ENCODE results near the gene PLD4.

DNA sequence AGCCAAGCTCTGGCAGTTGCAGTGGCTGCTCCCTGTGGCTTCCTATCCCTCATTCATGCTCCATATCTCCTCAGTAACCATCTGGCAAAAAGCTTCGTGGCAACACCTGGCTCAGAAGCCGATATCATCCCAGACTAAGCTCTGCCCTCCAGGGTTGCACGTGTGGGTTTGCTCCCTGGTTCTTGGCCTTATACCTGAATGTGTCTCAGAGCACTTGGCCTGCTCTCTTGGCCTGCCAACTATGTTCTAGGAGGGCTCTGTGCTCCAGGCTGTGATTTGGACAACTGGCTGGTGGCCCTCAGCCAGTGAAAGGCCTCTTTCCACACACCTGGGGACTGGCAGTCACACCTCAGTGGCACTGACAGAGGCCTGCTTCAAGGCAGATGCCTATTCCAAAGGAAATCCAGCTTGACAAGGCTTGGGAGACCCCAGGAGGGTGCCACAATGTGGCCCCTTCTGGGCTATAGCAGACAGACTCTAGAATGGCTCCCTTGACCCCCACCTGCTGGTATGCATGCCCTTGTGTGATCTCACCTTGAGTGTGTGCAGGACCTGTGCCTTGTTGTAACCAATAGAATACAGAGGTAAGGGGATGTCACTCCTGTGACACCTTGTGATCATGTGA, 10.5 kb downstream of the PLD4 start:
- TF ChIP-seq HDGF (IDR thresholded peaks at IDR 0.05; ENCODE audit: borderline replicate concordance) (no peak), BHLHE40 (IDR thresholded peaks at IDR 0.05; ENCODE audit: borderline replicate concordance) (no peak), ARNT (IDR thresholded peaks at IDR 0.05) (no peak), NFRKB (IDR thresholded peaks at IDR 0.05) (no peak), SUZ12 (IDR thresholded peaks at IDR 0.05) (no peak), FOXK2 (IDR thresholded peaks at IDR 0.05) (no peak), ZNF384 (IDR thresholded peaks at IDR 0.05) (no peak), FOXM1 (IDR thresholded peaks at IDR 0.05; ENCODE audit: borderline replicate concordance) (no peak)
- TF ChIP-seq, protein P1, sequence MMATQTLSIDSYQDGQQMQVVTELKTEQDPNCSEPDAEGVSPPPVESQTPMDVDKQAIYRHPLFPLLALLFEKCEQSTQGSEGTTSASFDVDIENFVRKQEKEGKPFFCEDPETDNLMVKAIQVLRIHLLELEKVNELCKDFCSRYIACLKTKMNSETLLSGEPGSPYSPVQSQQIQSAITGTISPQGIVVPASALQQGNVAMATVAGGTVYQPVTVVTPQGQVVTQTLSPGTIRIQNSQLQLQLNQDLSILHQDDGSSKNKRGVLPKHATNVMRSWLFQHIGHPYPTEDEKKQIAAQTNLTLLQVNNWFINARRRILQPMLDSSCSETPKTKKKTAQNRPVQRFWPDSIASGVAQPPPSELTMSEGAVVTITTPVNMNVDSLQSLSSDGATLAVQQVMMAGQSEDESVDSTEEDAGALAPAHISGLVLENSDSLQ (IDR thresholded peaks at IDR 0.05), result no peak
